Endodermal cell (in vitro differentiated cells): ENCODE results near the gene NCOA3. TPM values are rescaled to one million over a fixed set of nuclear protein-coding genes. Genes with fewer than 3 reads are reported as not detected.

Source experiments
- DNase-seq: peaks from one replicate; pipeline ENCODE4 v3.0.0-alpha.2; 2017
- H3K27ac ChIP-seq: 2 replicates; pipeline ENCODE4 v1.5.1; 2013; ENCODE audit warnings: mild to moderate bottlenecking, low read depth, low read length, moderate library complexity
- H3K27me3 ChIP-seq: 2 replicates; pipeline ENCODE4 v1.6.1; 2013; ENCODE audit warnings: mild to moderate bottlenecking, low read length, moderate library complexity; ENCODE audit not compliant: insufficient read depth, control insufficient read depth, poor library complexity, severe bottlenecking
- H3K36me3 ChIP-seq: 2 replicates; pipeline ENCODE4 v1.7.0; 2013; ENCODE audit warnings: mild to moderate bottlenecking, low read length, moderate library complexity; ENCODE audit not compliant: control insufficient read depth, insufficient read depth
- H3K4me1 ChIP-seq: one replicate; pipeline ENCODE4 v1.7.0; 2013; ENCODE audit warnings: low read length; ENCODE audit not compliant: control insufficient read depth, insufficient read depth
- H3K4me3 ChIP-seq: 2 replicates; pipeline ENCODE4 v1.5.1; 2013; ENCODE audit warnings: mild to moderate bottlenecking, low read length, moderate library complexity
- H3K9ac ChIP-seq: 2 replicates; pipeline ENCODE4 v1.6.1; 2013; ENCODE audit warnings: mild to moderate bottlenecking, low read length, moderate library complexity; ENCODE audit not compliant: poor library complexity, severe bottlenecking; ENCODE audit errors: extremely low read depth
- H3K9me3 ChIP-seq: 2 replicates; pipeline ENCODE4 v1.6.1; 2013; ENCODE audit warnings: mild to moderate bottlenecking, low read length, moderate library complexity; ENCODE audit not compliant: control insufficient read depth
- H3K27ac Mint-ChIP-seq: 2 replicates; pipeline ENCODE4 v1.8.0; 2020; ENCODE audit warnings: mixed read lengths
- H3K27me3 Mint-ChIP-seq: 2 replicates; pipeline ENCODE4 v1.8.0; 2021; ENCODE audit warnings: mild to moderate bottlenecking, mixed read lengths; ENCODE audit not compliant: insufficient read depth
- H3K36me3 Mint-ChIP-seq: 2 replicates; pipeline ENCODE4 v1.8.0; 2020; ENCODE audit warnings: low read depth, mixed read lengths
- H3K4me1 Mint-ChIP-seq: 2 replicates; pipeline ENCODE4 v1.8.0; 2020; ENCODE audit warnings: mixed read lengths
- H3K4me3 Mint-ChIP-seq: 2 replicates; pipeline ENCODE4 v1.8.0; 2020; ENCODE audit warnings: mild to moderate bottlenecking, moderate library complexity, mixed read lengths
- H3K9me3 Mint-ChIP-seq: 2 replicates; pipeline ENCODE4 v1.8.0; 2020; ENCODE audit warnings: mild to moderate bottlenecking, mixed read lengths
- CTCF ChIP-seq: fragments of 200-600 bp; sonication (generic); conservative IDR thresholded peaks from 2 replicates; pipeline ENCODE4 v1.5.0; 2021; ENCODE audit warnings: antibody characterized with exemption, mild to moderate bottlenecking
- WGBS, 2 experiments: methylation state at CpG; one replicate each; pipeline versions ENCODE4 v1.1.5 to v1.1.7; 2013; ENCODE audit warnings: missing lambda C conversion rate in 2 of 2, mixed read lengths in 1 of 2; ENCODE audit not compliant: insufficient coverage in 1 of 2, insufficient read length in 1 of 2; 5-methylcytosine and 5-hydroxymethylcytosine counted together
- total RNA-seq, 2 donors: library from RNA; stranded (reverse); fragmentation: NEBNext Ultra II Directional in 1 of 2; extraction: Animal tissue kit (Norgen Biotek cat#: 25700) in 1 of 2; gene quantifications; 2 replicates in 1 of 2; 3 replicates in 1 of 2; pipeline ENCODE4 v1.2.1, GENCODE V29; 2021

NCOA3 gene
- total RNA-seq, 2 donors from 2014 or later = 38.6 TPM

- Histone ChIP-seq H3K27me3 (no peaks in the 10 kb centered on the region), H3K9ac (peak overlapping the region; percentile 91), H3K4me3 (peak overlapping the region; percentile 83), H3K27ac (peak overlapping the region; percentile 88), H3K36me3 (no peaks in the 10 kb centered on the region), H3K4me1 (peaks cover 4% of the 10 kb centered on the region), H3K9me3 (no peaks in the 10 kb centered on the region)
- H3K9me3 Mint-ChIP-seq = no peaks in the 10 kb centered on the region
- peak; percentile 66 for DNase-seq
- H3K4me3 Mint-ChIP-seq = peak overlapping the region; percentile 94
- peaks cover 38% of the 10 kb centered on the region for H3K4me1 Mint-ChIP-seq
- H3K36me3 Mint-ChIP-seq = no peaks in the 10 kb centered on the region
- peak overlapping the region; percentile 73 for H3K27ac Mint-ChIP-seq
- TF ChIP-seq CTCF = no peak
- 1 to 2% methylated on average over 23 to 33 of the region's 34 CpGs for WGBS, 2 experiments
- no peaks in the 10 kb centered on the region for H3K27me3 Mint-ChIP-seq
Observed at GRCh38 chr20:47502271-47503239, 868 bp downstream of the NCOA3 start.

GRCh38 chr20:47503685-47504084 lies 2.0 kb downstream of the NCOA3 start:
- no peak for DNase-seq
- Mint-ChIP-seq H3K27me3 (no peaks in the 10 kb centered on the region), H3K9me3 (no peaks in the 10 kb centered on the region), H3K4me3 (peak overlapping the region; percentile 94), H3K27ac (no peak overlapping the region), H3K4me1 (peaks cover 40% of the 10 kb centered on the region), H3K36me3 (no peaks in the 10 kb centered on the region)
- Histone ChIP-seq H3K4me1 (peaks cover 4% of the 10 kb centered on the region), H3K4me3 (peak overlapping the region; percentile 83), H3K27ac (no peak overlapping the region), H3K27me3 (no peaks in the 10 kb centered on the region), H3K9ac (no peak overlapping the region), H3K9me3 (no peaks in the 10 kb centered on the region), H3K36me3 (no peaks in the 10 kb centered on the region)
- 75% methylated on average over 2 of the region's 2 CpGs; no CpG with 5 or more reads in 1 of the 2 experiments for WGBS, 2 experiments
- no peak for TF ChIP-seq CTCF

GRCh38 chr20:47506335-47506734 lies 4.6 kb downstream of the NCOA3 start:
- Mint-ChIP-seq H3K27me3 (no peaks in the 10 kb centered on the region), H3K27ac (no peak overlapping the region), H3K4me3 (no peak overlapping the region), H3K36me3 (peaks cover 3% of the 10 kb centered on the region), H3K4me1 (peaks cover 31% of the 10 kb centered on the region), H3K9me3 (no peaks in the 10 kb centered on the region)
- Histone ChIP-seq H3K9ac (no peak overlapping the region), H3K36me3 (peaks cover 4% of the 10 kb centered on the region), H3K9me3 (no peaks in the 10 kb centered on the region), H3K27me3 (no peaks in the 10 kb centered on the region), H3K4me3 (no peak overlapping the region), H3K4me1 (peaks cover 4% of the 10 kb centered on the region), H3K27ac (peak overlapping the region; percentile 5)
- WGBS, 2 experiments = 86 to 100% methylated on average over 2 of the region's 2 CpGs
- peak; percentile 11 for DNase-seq
- no peak for TF ChIP-seq CTCF
